ENCODE results near the gene SGMS1. TPM values are rescaled to one million over a fixed set of nuclear protein-coding genes. Genes with fewer than 3 reads are reported as not detected.
"Not testable (repeated sequence)": the region's sequence is repeated elsewhere in the genome, so short reads cannot be mapped to it uniquely, and the experiment has no call there.

The SGMS1 gene
- total RNA-seq, 1 experiment from 2014 or later = 34.5 TPM

DNA sequence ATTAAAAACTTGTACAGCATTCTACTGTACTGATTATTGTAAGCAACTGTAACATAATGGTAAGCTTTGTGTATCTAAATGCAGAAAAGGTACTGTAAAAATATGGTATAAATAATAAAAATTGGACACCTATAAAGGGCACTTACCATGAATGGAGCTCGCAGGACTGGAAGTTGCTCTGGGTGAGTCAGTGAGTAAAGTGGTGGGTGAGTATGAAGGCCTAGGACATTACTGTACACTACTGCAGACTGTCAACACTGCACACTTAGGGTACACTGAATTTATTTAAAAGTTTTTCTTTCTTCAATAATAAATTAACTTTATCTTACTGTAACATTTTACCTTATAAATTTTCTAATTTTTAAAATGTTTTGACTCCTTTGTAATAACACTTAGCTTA lies 253.8 kb downstream of the SGMS1 start:
- Mint-ChIP-seq H3K27me3 (ENCODE audit: unreplicated experiment) (no peaks in the 10 kb centered on the region), H3K36me3 (ENCODE audit: insufficient read depth, unreplicated experiment) (no peaks in the 10 kb centered on the region), H3K27ac (ENCODE audit: unreplicated experiment) (no peak overlapping the region), H3K4me3 (ENCODE audit: low read depth, unreplicated experiment) (no peak overlapping the region), H3K9me3 (ENCODE audit: low read depth, unreplicated experiment) (no peaks in the 10 kb centered on the region), H3K4me1 (ENCODE audit: low read depth, unreplicated experiment) (no peaks in the 10 kb centered on the region)
- CTCF ChIA-PET = no interaction called here
- DNase-seq = no peak
- intact Hi-C loops (cut with micrococcal nuclease; ENCODE audit: unreplicated experiment) = loop anchor here (5.0 kb wide), 2 partner anchors 47 to 252 kb away; partner anchors contain the start of gene SGMS1
- no TSS peak for BruUV-seq (replicated peaks)
- TF ChIP-seq, protein P1, sequence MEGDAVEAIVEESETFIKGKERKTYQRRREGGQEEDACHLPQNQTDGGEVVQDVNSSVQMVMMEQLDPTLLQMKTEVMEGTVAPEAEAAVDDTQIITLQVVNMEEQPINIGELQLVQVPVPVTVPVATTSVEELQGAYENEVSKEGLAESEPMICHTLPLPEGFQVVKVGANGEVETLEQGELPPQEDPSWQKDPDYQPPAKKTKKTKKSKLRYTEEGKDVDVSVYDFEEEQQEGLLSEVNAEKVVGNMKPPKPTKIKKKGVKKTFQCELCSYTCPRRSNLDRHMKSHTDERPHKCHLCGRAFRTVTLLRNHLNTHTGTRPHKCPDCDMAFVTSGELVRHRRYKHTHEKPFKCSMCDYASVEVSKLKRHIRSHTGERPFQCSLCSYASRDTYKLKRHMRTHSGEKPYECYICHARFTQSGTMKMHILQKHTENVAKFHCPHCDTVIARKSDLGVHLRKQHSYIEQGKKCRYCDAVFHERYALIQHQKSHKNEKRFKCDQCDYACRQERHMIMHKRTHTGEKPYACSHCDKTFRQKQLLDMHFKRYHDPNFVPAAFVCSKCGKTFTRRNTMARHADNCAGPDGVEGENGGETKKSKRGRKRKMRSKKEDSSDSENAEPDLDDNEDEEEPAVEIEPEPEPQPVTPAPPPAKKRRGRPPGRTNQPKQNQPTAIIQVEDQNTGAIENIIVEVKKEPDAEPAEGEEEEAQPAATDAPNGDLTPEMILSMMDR (IDR thresholded peaks at IDR 0.05; ENCODE audit: unreplicated experiment) = no peak

DNA sequence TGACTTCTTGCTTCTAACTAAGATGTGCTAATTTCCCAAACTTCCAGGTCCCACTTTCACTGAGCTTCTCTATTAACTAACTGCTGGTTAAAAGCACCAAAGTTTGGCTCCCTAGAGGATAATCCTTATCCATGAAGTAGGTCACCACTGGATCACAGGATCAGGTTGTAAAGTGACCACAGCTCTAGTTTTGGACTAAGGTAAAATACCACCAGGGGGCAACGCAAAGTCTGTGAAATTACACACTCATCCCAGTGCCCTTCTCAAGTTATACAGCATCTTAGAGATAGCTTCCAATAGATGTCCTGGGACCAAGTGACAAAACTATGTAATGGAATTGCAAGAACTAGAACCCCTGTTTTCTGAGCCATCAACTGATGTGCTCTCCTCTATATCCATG lies 256.0 kb downstream of the SGMS1 start:
- Mint-ChIP-seq H3K4me3 (ENCODE audit: low read depth, unreplicated experiment) (no peak overlapping the region), H3K27ac (ENCODE audit: unreplicated experiment) (no peak overlapping the region), H3K4me1 (ENCODE audit: low read depth, unreplicated experiment) (no peaks in the 10 kb centered on the region), H3K36me3 (ENCODE audit: insufficient read depth, unreplicated experiment) (no peaks in the 10 kb centered on the region), H3K9me3 (ENCODE audit: low read depth, unreplicated experiment) (peaks cover 4% of the 10 kb centered on the region), H3K27me3 (ENCODE audit: unreplicated experiment) (no peaks in the 10 kb centered on the region)
- peak; percentile 30 for DNase-seq
- intact Hi-C loops (cut with micrococcal nuclease; ENCODE audit: unreplicated experiment) = loop anchor here (5.0 kb wide), 2 partner anchors 50 to 255 kb away; partner anchors contain the start of gene SGMS1
- TF ChIP-seq, protein P1 (IDR thresholded peaks at IDR 0.05; ENCODE audit: unreplicated experiment) = no peak
- CTCF ChIA-PET = interaction anchor here (1.0 to 1.8 kb wide), 6 partner anchors 14 to 257 kb away, joined by 4 to 14 read pairs (median 6); no protein-coding TSS in a partner anchor
- BruUV-seq (replicated peaks) = no TSS peak

DNA sequence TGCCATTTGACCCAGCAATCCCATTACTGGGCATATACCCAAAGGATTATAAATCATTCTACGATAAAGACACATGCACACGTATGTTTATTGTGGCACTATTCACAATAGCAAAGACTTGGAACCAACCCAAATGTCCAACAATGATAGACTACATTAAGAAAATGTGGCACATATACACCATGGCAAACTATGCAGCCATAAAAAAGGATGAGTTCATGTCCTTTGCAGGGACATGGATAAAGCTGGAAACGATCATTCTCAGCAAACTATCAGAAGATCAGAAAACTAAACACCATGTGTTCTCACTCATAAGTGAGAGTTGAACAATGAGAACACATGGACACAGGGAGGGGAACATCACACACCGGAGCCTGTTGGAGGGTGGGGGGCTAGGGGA lies 257.3 kb downstream of the SGMS1 start:
- CTCF ChIA-PET = interaction anchor here (0.7 kb wide), 1 partner anchor 486 kb away, joined by 3 read pairs; no protein-coding TSS in a partner anchor
- H3K4me1 Mint-ChIP-seq (ENCODE audit: low read depth, unreplicated experiment); DNase-seq; H3K9me3 Mint-ChIP-seq (ENCODE audit: low read depth, unreplicated experiment); BruUV-seq (replicated peaks); H3K27me3 Mint-ChIP-seq (ENCODE audit: unreplicated experiment); H3K36me3 Mint-ChIP-seq (ENCODE audit: insufficient read depth, unreplicated experiment); H3K27ac Mint-ChIP-seq (ENCODE audit: unreplicated experiment); H3K4me3 Mint-ChIP-seq (ENCODE audit: low read depth, unreplicated experiment): not testable (repeated sequence)
- intact Hi-C loops (cut with micrococcal nuclease; ENCODE audit: unreplicated experiment) = loop anchor here (5.0 kb wide), 2 partner anchors 51 to 256 kb away; partner anchors contain the start of gene SGMS1

DNA sequence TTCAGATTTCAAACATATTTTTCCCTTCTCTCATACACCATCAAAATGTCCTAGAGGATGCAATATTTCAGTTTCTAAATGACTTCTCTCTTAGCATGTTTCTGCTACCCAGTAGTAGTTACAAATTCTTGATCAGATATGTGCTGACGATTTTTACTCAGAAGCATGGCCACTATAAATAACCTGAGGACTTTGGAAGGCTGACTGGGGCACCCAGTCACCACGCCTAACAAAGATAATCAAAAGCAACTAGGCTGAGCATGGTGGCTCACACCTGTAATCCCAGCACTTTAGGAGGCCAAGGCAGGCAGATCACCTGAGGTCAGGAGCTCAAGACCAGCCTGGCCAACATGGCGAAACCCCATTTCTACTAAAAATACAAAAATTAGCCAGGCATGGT lies 259.0 kb downstream of the SGMS1 start:
- not testable (repeated sequence) for H3K27me3 Mint-ChIP-seq (ENCODE audit: unreplicated experiment); H3K4me1 Mint-ChIP-seq (ENCODE audit: low read depth, unreplicated experiment); H3K36me3 Mint-ChIP-seq (ENCODE audit: insufficient read depth, unreplicated experiment); H3K4me3 Mint-ChIP-seq (ENCODE audit: low read depth, unreplicated experiment); H3K27ac Mint-ChIP-seq (ENCODE audit: unreplicated experiment); DNase-seq; BruUV-seq (replicated peaks); H3K9me3 Mint-ChIP-seq (ENCODE audit: low read depth, unreplicated experiment)
- CTCF ChIA-PET = interaction anchor here (0.8 kb wide), 1 partner anchor 53 kb away, joined by 4 read pairs; no protein-coding TSS in a partner anchor
- intact Hi-C loops (cut with micrococcal nuclease; ENCODE audit: unreplicated experiment) = loop anchor here (5.0 kb wide), 2 partner anchors 53 to 258 kb away; partner anchors contain the start of gene SGMS1

DNA sequence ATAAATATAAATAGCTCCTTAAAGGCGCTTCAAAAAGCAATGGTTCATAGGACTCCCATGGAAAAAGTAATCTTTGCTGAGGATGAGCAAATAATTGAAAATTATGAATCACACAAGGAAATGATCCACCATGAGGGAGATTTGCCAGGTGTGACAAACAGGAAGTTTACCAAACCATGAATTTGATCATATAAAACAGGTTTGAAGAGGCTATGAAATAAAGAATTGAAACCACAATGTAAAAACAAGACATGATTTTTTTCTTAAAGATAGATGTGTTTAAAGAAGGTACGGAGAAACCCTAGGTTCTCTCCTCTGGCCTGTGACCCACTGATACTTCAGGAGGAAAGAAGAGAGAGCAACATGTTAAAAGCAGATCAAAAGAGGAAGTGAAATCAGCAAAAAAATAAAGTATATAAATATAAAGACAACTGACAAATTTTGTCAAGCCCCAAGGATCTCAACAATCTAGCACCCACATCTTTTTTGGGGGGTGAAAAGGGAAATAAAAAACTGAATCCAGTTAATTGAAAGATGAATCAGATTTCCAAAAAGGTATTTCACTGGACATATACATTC lies 261.1 kb downstream of the SGMS1 start:
- no peak for DNase-seq
- Mint-ChIP-seq H3K4me1 (ENCODE audit: low read depth, unreplicated experiment) (no peaks in the 10 kb centered on the region), H3K27me3 (ENCODE audit: unreplicated experiment) (no peaks in the 10 kb centered on the region), H3K4me3 (ENCODE audit: low read depth, unreplicated experiment) (no peak overlapping the region), H3K9me3 (ENCODE audit: low read depth, unreplicated experiment) (peaks cover 7% of the 10 kb centered on the region), H3K36me3 (ENCODE audit: insufficient read depth, unreplicated experiment) (no peaks in the 10 kb centered on the region), H3K27ac (ENCODE audit: unreplicated experiment) (peak overlapping the region; percentile 14)
- CTCF ChIA-PET = no interaction called here
- intact Hi-C loops (cut with micrococcal nuclease; ENCODE audit: unreplicated experiment) = no loop called here
- BruUV-seq (replicated peaks) = no TSS peak
- TF ChIP-seq, protein P1 (IDR thresholded peaks at IDR 0.05; ENCODE audit: unreplicated experiment) = no peak
